ENCODE data around the gene TEX12.
A peak's percentile ranks its signal among the peaks of the same experiment; 100 is the strongest.
"Not testable (repeated sequence)": the region's sequence is repeated elsewhere in the genome, so short reads cannot be mapped to it uniquely, and the experiment has no call there.

The TEX12 gene

GRCh38 chr11:112165049-112165448 lies 2.1 kb upstream of the TEX12 start:
- DNase-seq: no peak

DNA sequence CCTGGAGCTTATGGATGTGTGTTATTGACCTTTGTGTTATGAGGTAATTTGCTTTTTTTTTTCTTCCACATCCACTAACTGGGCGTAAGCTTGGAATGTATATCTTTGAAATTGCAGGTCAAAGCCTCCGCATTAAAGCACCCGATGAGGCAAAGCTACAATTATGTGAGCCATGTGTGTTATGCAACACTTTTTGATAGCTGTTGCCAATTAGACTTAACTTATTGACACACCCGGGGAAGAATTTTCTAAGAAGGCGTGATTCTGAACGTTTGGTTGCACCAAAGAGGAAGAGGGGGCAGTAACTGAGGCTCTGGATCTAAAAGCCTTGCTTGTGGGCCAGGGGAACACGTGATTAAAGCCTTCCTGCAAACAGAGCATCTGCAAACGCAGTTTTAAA lies 610 bp upstream of the TEX12 start:
- DNase-seq: no peak

- no peak for DNase-seq
Measured at GRCh38 chr11:112172362-112172994, 5.3 kb downstream of the TEX12 start.

DNA sequence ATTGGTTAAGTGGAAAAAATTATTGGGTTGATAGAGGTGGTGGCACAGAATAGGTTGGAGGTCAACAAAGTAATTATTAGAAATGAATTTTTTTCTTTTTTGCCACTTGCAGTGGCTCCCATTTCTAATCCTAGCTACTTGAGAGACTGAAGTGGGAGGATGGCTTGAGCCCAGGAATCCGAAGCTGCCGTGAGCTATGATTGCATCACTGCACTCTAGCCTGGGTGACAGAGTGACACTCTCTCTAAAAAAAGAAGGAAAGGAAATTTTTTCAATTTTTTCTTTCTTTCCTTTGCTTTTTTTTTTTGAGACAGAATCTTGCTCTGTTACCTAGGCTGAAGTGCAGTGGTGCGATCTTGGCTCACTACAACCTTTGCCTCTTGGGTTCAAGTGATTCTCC lies 6.0 kb downstream of the TEX12 start:
- DNase-seq: no peak

DNA sequence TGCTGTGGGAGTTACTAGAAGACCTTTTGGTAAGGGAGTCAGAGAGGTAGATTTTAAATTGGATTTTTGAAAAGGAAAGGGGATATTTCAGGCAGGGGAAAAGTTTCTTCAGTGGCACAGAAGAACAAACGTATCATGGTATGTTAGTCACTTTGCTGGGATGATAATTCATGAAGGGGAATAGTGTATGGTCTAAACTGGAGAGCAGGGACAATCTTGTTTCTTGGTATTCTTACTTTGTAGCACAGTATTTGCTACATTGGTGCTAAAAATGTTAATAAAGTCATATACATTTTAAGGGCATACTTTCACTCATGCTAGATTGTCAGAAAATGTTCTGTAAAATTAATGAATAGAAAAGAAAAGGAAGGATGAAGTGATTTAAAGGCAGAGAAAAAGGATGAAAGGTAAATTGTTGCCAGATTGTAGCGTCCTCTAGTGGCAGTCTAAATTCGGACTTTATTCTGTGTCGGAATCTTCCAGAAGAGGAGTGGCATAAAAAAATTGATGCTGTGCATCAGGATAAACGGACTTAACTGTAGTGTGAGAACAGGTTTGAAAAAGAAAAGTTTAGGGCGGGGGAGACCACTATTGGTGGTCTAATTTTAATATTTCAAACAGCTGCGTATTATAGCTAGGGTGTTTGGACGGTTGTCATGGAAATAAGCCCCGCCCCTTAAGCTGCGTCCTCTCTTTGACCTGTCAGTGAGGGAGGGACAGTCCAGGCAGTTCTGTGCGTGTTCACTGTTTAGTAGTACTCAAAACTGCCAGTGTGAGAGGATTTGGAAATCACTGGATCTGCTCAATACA lies 7.8 kb downstream of the TEX12 start, which contains the start of gene BCO2:
TSS of gene BCO2 (plus strand) at position 724 of the 810 bp plus-strand sequence. CDS start 90 bp downstream, outside the sequence.
- DNase-seq: peak; percentile 36

- DNase-seq: no peak
Measured at GRCh38 chr11:112175599-112175952, 8.4 kb downstream of the TEX12 start.

DNA sequence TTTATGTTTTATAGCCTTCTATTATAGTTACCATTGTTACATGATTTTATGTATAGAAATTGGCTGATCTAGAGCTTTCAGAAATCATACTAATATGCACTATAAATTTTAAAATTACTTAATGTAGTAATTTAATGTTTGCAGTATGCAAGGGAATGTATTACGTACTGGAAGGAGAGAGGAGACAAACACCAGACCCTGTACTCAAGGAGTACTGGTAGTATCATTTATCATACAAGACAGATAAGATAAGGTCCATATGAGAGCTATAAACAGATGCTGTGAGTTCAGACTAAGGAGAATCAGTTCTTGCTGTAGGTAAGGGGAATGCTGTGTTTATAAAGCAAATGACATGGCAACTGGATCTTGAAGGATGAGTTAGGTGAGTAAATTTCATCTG lies 8.9 kb downstream of the TEX12 start:
- no peak for DNase-seq

- no peak for DNase-seq
Measured at GRCh38 chr11:112177589-112177988, 10.4 kb downstream of the TEX12 start.

- no peak for DNase-seq
Measured at GRCh38 chr11:112178428-112178827, 11.3 kb downstream of the TEX12 start.

GRCh38 chr11:112178936-112179335 lies 11.8 kb downstream of the TEX12 start:
- DNase-seq: no peak

GRCh38 chr11:112179601-112180000 lies 12.4 kb downstream of the TEX12 start:
- peak; percentile 15 for DNase-seq

GRCh38 chr11:112182867-112183266 lies 15.7 kb downstream of the TEX12 start:
- DNase-seq: no peak

DNA sequence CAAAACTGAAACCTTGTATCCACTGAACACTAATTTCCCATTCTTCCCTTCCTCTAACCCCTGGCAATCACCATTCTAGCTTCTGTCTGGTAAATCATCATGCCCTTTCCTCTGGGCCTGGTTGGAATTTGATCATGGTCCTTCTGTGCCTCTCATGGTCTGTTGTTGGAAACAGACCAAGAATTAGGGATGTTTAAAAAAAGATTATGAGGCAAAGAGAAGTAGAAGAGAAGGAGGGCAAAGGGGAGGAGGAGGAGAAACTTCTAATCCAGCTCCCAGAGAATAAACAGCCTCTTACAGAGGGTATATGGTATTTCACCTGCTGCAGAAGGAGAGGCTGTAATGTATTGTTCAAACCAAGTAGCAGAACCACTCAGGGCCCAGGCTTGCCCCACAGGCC lies 18.7 kb downstream of the TEX12 start:
- DNase-seq: no peak

DNA sequence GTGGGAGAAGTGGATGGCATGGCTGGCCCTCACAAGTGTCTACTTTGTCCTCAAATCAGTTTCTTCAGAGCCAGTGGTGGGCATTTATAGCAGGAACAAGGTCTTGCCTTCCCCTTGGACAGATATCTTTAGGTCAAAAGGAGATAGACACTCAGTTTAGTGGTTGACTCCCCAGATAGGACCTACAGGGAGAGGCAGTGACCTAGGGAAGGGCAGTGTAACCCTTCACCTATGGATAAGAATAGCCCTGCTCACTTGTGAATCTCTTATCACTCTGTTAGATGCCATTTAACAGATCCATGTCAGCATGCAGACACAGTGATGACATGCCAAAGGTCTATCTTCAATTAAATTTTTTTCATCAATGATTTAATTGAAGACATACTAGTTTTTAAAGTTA lies 19.1 kb downstream of the TEX12 start:
- no peak for DNase-seq

- DNase-seq: not testable (repeated sequence)
Measured at GRCh38 chr11:112195113-112195512, 27.9 kb downstream of the TEX12 start.

- no peak for DNase-seq
Measured at GRCh38 chr11:112195951-112196351, 28.8 kb downstream of the TEX12 start.

DNA sequence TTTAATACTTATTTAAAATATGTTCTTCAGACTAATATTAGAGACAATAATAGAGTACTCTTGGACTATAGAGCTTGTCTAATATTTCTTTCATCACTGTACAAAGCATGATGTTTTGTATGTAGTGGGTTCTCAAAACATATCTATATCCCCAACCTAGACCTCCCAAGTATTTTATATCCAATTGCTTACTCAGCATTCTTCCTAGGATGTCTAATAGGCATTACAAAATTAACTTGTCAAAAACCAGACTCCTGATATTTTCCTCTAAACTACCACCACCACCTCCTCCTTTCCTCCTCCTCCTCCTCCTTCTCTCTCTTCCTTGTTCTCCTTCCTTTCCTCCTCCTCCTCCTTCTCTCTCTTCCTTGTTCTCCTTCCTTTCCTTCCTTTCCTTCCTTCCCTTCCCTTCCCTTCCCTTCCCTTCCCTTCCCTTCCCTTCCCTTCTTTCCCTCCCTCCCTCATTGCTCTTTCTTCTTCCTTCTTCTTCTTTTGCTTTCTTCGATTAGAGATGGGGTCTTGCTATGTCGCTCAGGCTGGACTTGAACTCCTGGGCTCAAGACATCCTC lies 29.4 kb downstream of the TEX12 start:
- no peak for DNase-seq

DNA sequence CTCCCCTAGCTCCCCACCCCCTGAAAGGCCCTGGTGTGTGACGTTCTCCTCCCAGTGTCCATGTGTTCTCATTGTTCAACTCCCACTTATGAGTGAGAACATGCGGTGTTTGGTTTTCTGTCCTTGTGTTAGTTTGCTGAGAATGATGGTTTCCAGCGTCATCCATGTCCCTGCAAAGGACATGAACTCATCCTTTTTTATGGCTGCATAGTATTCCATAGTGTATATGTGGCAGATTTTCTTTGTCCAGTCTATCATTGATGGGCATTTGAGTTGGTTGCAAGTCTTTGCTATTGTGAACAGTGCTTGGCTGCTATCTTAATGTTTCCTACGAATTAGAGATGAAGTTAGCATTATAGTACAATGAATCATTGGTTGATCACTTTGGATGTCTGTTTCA lies 31.9 kb downstream of the TEX12 start:
- DNase-seq: not testable (repeated sequence)

GRCh38 chr11:112200252-112200651 lies 33.1 kb downstream of the TEX12 start:
- no peak for DNase-seq

DNA sequence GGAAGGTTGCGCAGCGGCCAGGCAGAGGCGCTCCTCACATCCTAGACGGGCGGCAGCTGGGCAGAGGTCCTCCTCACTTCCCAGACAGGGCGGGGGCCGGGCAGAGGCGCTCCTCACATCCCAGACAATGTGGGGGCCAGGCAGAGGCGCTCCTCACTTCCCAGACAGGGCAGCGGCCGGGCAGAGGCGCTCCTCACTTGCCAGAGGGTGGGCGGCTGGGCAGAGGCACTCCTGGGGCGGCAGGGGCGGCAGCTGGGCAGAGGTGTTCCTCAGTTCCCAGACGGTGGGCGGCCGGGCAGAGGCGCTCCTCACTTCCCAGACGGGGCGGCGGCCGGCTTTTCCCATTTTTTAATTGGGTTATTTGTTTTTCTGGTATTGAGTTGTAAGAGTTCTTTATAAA lies 38.9 kb downstream of the TEX12 start:
- DNase-seq: no peak

DNA sequence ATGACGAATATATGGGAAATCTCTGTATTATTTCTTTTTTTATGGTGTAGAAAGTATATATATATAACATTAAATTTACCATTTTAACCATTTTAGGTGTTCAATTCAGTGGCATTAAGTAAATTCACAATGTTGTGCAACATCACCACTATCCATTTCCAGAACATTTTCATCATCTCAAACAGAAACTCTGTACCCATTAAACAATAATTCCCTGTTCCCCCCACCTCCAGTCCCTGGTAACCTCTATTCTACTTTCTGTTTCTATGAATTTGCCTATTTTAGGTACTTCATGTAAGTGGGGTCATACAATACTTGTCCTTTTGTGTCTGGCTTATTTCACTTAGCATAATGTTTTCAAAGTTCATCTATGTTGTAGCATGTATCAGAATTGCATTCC lies 43.7 kb downstream of the TEX12 start:
- no peak for DNase-seq

DNA sequence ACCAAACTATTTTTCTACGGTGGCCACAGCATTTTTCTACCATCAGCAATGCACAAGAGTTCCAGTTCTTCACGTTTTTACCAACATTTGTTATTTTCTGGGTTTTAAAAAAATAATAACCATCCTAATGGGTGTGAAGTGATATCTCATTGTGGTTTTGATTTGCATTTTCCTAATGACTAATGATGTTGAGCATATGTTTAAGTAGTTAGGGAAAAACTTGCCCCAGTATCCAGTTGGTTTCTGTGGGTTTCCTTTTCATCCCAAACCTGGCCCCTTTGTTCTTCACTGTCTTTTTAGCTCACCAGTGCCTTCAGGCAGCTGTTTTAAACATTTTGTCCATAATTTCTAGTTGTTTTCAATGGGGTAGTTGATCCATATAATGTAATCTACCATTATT lies 44.4 kb downstream of the TEX12 start:
- no peak for DNase-seq

- no peak for DNase-seq
Measured at GRCh38 chr11:112212290-112212689, 45.1 kb downstream of the TEX12 start.

GRCh38 chr11:112212710-112213109 lies 45.5 kb downstream of the TEX12 start:
- no peak for DNase-seq

Measured in NK-92 treated with Interleukin-12 subunit alpha and Interleukin-12 subunit beta, amount 100 ng/mL, for 24 hours (cell line).